ENCODE data around the gene SMIM23.

DNA sequence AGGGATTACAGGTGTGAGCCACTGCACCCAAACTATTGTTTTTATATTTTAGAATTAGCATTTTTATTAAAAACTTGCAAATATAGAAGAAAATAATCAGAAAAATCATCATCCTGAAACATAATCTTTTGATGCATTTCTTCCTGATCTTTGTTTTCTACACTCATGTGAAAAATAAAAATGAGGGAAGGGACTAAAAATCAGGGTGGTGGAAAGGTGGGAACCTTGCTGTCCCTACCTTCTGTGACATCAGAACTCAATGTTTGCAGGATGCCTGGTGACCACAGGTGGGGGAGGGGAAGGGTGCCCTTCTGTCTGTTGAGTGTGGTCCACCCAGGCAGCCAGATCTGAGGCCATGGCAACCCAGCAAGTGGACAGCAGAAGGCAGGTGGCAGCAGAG lies at the start of gene SMIM23:
- TF ChIP-seq POLR2A (IDR thresholded peaks at IDR 0.05): no peak
- TF ChIP-seq CTCF (IDR thresholded peaks at IDR 0.05): no peak
